A549 (cell line): ENCODE measurements around the gene RIMS3. TPM values are rescaled to one million over a fixed set of nuclear protein-coding genes. Genes with fewer than 3 reads are reported as not detected.

Experiments used
- ATAC-seq, 2 experiments: fragments of 200-7000 bp in 1 of 2; fragments of >200 bp in 1 of 2; cut with Nextera tagmentation in 1 of 2; cut with Tn5 transposase in 1 of 2; 3 replicates each; pipeline versions ENCODE4 v1.8.0 to v1.9.1; 2018 to 2020; ENCODE audit warnings: mild to moderate bottlenecking in 1 of 2, moderate library complexity in 1 of 2
- CTCF ChIA-PET: fragments of 300-600 bp; sonication (Branson Sonifier 250); formaldehyde crosslinking; extraction: SDS; loops from one replicate; lab custom pipeline; 2021; ENCODE audit warnings: antibody characterized with exemption, inconsistent platforms; lab: Yijun Ruan, JAX
- POLR2A ChIA-PET: fragments of 350-600 bp; formaldehyde crosslinking; extraction: SDS; loops from one replicate; lab custom pipeline; 2021; ENCODE audit warnings: antibody characterized with exemption, inconsistent platforms; lab: Yijun Ruan, JAX
- DNase-seq, 2 experiments: peaks; one replicate each; pipeline versions ENCODE4 v3.0.0 to v3.0.0-alpha.2; 2011 to 2016; ENCODE audit warnings: low read depth in 1 of 2, low spot score in 1 of 2
- FAIRE-seq: peaks from 2 replicates; lab custom pipeline; 2011; peaks lifted over from hg19 to GRCh38; lab: Jason Lieb, UNC
- H3K27ac ChIP-seq, 2 experiments: fragments of >200 bp; sonication (Bioruptor Twin); formaldehyde crosslinking; 3 replicates each; pipeline ENCODE4 v1.5.1; 2016 to 2017
- H3K4me1 ChIP-seq: fragments of >200 bp; sonication (Bioruptor Twin); formaldehyde crosslinking; 3 replicates; pipeline ENCODE4 v1.6.1; 2016
- H3K4me2 ChIP-seq: fragments of >200 bp; sonication (Bioruptor Twin); formaldehyde crosslinking; 3 replicates; pipeline ENCODE4 v1.6.1; 2016
- H3K4me3 ChIP-seq: fragments of >200 bp; sonication (Bioruptor Twin); formaldehyde crosslinking; 3 replicates; pipeline ENCODE4 v1.5.1; 2016
- H3K9me3 ChIP-seq: fragments of >200 bp; sonication (Bioruptor Twin); formaldehyde crosslinking; 3 replicates; pipeline ENCODE4 v1.6.1; 2016
- BHLHE40 ChIP-seq: IDR thresholded peaks from 2 replicates; pipeline ENCODE4 v1.6.1; 2012; ENCODE audit warnings: low read depth, low read length, inconsistent platforms
- CEBPB ChIP-seq, 2 experiments: fragments of >200 bp in 1 of 2; sonication (Bioruptor Twin) in 1 of 2; formaldehyde crosslinking in 1 of 2; IDR thresholded peaks; 2 replicates each; pipeline ENCODE4 v1.6.1; 2012 to 2016
- CHD2 ChIP-seq: fragments of 150-350 bp; IDR thresholded peaks from 2 replicates; pipeline ENCODE4 v1.6.1; 2014; ENCODE audit warnings: low read length; ENCODE audit not compliant: partially characterized antibody
- FOXS1 ChIP-seq: fragments of 250-450 bp; sonication (Bioruptor Pico); IDR thresholded peaks from 2 replicates; pipeline ENCODE4 v1.5.0; 2020; ENCODE audit warnings: mild to moderate bottlenecking, moderate library complexity
- HDAC2 ChIP-seq: fragments of 200-600 bp; sonication (generic); IDR thresholded peaks from 2 replicates; pipeline ENCODE4 v1.6.1; 2016
- HOXB5 ChIP-seq: fragments of 250-450 bp; sonication (Bioruptor Pico); IDR thresholded peaks from 2 replicates; pipeline ENCODE4 v1.5.0; 2020; ENCODE audit warnings: mild to moderate bottlenecking, moderate library complexity
- MAFK ChIP-seq: fragments of 450-650 bp; IDR thresholded peaks from 2 replicates; pipeline ENCODE4 v1.6.1; 2014; ENCODE audit not compliant: partially characterized antibody
- MYC ChIP-seq: IDR thresholded peaks from 2 replicates; pipeline ENCODE4 v1.6.1; 2012; ENCODE audit warnings: mild to moderate bottlenecking, inconsistent platforms, low read length, improper control_type of control experiment, borderline replicate concordance
- NFE2L2 ChIP-seq: fragments of 150-350 bp; conservative IDR thresholded peaks from 2 replicates; pipeline ENCODE4 v1.6.1; 2014; ENCODE audit warnings: low read length
- PHF8 ChIP-seq: fragments of 200-600 bp; sonication (generic); IDR thresholded peaks from 2 replicates; pipeline ENCODE4 v1.6.1; 2016; ENCODE audit warnings: low read depth, mild to moderate bottlenecking, antibody characterized with exemption, moderate library complexity, borderline replicate concordance
- POLR2A ChIP-seq: IDR thresholded peaks from 2 replicates; pipeline ENCODE4 v1.6.1; 2012; ENCODE audit warnings: mild to moderate bottlenecking, low read length
- RAD21 ChIP-seq, 2 experiments: fragments of >200 bp in 1 of 2; sonication (Bioruptor Twin) in 1 of 2; formaldehyde crosslinking in 1 of 2; IDR thresholded peaks in 1 of 2; conservative IDR thresholded peaks in 1 of 2; 2 replicates in 1 of 2; 3 replicates in 1 of 2; pipeline ENCODE4 v1.6.1; 2012 to 2018; ENCODE audit warnings: inconsistent platforms in 1 of 2
- RNF2 ChIP-seq: fragments of 200-600 bp; sonication (generic); IDR thresholded peaks from 2 replicates; pipeline ENCODE4 v1.6.1; 2016; ENCODE audit warnings: low read depth, mild to moderate bottlenecking, antibody characterized with exemption, moderate library complexity, borderline replicate concordance
- SMC3 ChIP-seq: fragments of >200 bp; sonication (Bioruptor Twin); formaldehyde crosslinking; IDR thresholded peaks from 3 replicates; pipeline ENCODE4 v1.6.1; 2018; ENCODE audit warnings: inconsistent platforms
- TFCP2L1 ChIP-seq: fragments of 250-450 bp; sonication (Bioruptor Pico); IDR thresholded peaks from 2 replicates; pipeline ENCODE4 v1.5.0; 2021; ENCODE audit warnings: mild to moderate bottlenecking
- USF2 ChIP-seq: fragments of 450-650 bp; IDR thresholded peaks from 2 replicates; pipeline ENCODE4 v1.6.1; 2014; ENCODE audit warnings: antibody characterized with exemption
- ZFP36 ChIP-seq: fragments of 450-650 bp; IDR thresholded peaks from 2 replicates; pipeline ENCODE4 v1.6.1; 2014; ENCODE audit warnings: borderline replicate concordance; ENCODE audit not compliant: partially characterized antibody
- WGBS: methylation state at CpG from one replicate; pipeline ENCODE4 v1.1.6; 2017; ENCODE audit errors: missing lambda C conversion rate; 5-methylcytosine and 5-hydroxymethylcytosine counted together
- polyA plus RNA-seq, 4 experiments: library from polyadenylated mRNA; depleted of rRNA in 3 of 4; stranded (reverse); fragments of >200 nt; fragmentation: RNase III in 1 of 4; extraction: RNeasy Plus Mini Kit Qiagen cat#74134 plus additional on column Dnase treatment in 1 of 4; gene quantifications; 2 replicates in 3 of 4; 3 replicates in 1 of 4; pipeline ENCODE4 v1.2.3, GENCODE V29; 2011 to 2017
- TF ChIP-seq, protein P1 (sequence below): IDR thresholded peaks from 2 replicates; pipeline ENCODE4 v1.6.1; 2012; ENCODE audit warnings: low read depth, borderline replicate concordance
- TF ChIP-seq, protein P2 (sequence below): fragments of 250-450 bp; sonication (Bioruptor Pico); IDR thresholded peaks from 2 replicates; pipeline ENCODE4 v1.5.0; 2021; ENCODE audit warnings: mild to moderate bottlenecking, moderate library complexity, borderline replicate concordance
- TF ChIP-seq, protein P3 (sequence below): IDR thresholded peaks from 2 replicates; pipeline ENCODE4 v1.6.1; 2012
- TF ChIP-seq, protein P4 (sequence below): fragments of >200 bp; sonication (Bioruptor Twin); formaldehyde crosslinking; IDR thresholded peaks from 2 replicates; pipeline ENCODE4 v1.6.1; 2016
- TF ChIP-seq, protein P5 (sequence below): fragments of 150-350 bp; IDR thresholded peaks from 2 replicates; pipeline ENCODE4 v1.6.1; 2014; ENCODE audit warnings: low read depth, mild to moderate bottlenecking, low read length

The RIMS3 gene
- polyA plus RNA-seq, 2 of the 4 experiments (the other 2 are of a cell fraction): 1.5 to 1.9 TPM

DNA sequence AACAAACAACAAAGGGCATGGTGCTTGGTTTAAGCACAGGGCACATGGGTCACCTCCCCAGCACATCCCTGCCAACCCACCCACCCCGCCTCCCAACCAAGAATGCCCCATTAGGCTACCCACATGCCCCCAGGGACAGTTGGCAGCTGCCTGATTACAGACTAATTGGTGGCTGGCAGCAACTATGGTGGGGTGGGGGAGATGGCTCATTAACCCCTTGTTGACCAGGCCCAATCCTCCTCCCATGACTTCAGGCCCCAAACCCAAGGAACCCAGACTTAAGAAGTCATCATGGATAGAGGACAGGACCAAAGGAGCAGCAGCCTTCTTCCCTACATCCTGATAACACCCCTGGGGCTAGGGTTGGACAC, 1.3 kb downstream of the RIMS3 start:
- no CpG with 5 or more reads among the region's 1 CpG for WGBS
- Histone ChIP-seq H3K4me3 (no peak overlapping the region), H3K9me3 (no peaks in the 10 kb centered on the region), H3K27ac (no peak overlapping the region), H3K4me1 (peaks cover 12% of the 10 kb centered on the region), H3K4me2 (no peak overlapping the region)
- ATAC-seq: no peak
- TF ChIP-seq BHLHE40: no peak
- POLR2A ChIA-PET: no interaction called here
- CTCF ChIA-PET: interaction anchor here (0.9 to 1.6 kb wide), 3 partner anchors 19 to 51 kb away, joined by 3 to 7 read pairs (median 4); no protein-coding TSS in a partner anchor
- no peak for DNase-seq
- FAIRE-seq: no peak

DNA sequence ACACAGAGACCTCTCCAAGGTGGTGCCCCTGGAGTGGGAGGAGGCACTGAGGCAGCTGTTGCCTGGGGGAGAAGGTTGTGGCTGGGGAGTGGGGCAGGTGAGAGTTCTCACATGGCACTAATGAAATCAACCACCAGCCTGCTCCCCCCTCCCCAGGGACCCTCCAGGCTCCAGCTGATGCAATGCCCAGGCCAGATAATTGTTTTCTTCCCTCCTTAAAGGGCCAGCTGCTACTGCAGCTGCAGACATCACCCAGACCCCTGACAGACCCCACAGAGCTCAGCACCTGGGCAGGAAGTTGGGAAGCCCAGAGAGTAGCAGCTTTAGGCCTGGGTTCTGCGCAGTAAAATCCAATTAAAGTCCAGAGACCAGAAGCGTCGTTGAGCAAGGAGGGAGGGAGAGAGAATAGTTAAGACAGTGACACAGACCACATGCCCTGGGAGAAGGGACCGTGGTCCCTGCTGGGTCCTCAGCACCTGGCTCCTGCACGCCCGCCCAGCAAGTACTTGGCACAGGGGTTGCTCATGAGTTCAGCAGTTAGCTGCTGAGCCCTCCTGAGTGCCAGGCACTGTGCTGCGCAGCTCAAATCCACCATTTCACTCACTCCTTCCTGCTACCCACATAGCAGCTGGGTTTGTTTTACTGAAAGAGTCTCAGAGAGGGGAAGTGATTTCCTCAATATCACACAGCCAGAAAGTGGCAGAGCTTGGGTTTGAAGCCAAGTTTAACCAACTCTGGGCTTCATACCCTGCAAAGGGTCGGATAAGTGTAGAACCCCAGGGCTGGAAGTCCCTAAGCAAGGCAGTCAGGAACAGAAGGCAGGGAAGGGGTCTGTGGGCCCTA, 1.9 kb downstream of the RIMS3 start:
- ChIA-PET POLR2A (no interaction called here), CTCF (interaction anchor here (0.6 to 1.6 kb wide), 3 partner anchors 19 to 51 kb away, joined by 3 to 7 read pairs (median 3); no protein-coding TSS in a partner anchor)
- FAIRE-seq (no peak), DNase-seq (no peak), ATAC-seq (no peak)
- H3K27ac ChIP-seq: peak overlapping the region in 1 of 2 experiments; percentile 24; a peak in 1 of 6 replicates
- 91% methylated on average over 8 of the region's 8 CpGs for WGBS
- H3K4me3 ChIP-seq: no peak overlapping the region
- H3K4me2 ChIP-seq: no peak overlapping the region
- no peaks in the 10 kb centered on the region for H3K9me3 ChIP-seq
- TF ChIP-seq HOXB5 (CRISPR knock-in tag): no peak
- no peak for TF ChIP-seq TFCP2L1 (CRISPR knock-in tag)
- no peak for TF ChIP-seq CEBPB (IDR thresholded peaks at IDR 0.05)
- H3K4me1 ChIP-seq: peaks cover 12% of the 10 kb centered on the region

DNA sequence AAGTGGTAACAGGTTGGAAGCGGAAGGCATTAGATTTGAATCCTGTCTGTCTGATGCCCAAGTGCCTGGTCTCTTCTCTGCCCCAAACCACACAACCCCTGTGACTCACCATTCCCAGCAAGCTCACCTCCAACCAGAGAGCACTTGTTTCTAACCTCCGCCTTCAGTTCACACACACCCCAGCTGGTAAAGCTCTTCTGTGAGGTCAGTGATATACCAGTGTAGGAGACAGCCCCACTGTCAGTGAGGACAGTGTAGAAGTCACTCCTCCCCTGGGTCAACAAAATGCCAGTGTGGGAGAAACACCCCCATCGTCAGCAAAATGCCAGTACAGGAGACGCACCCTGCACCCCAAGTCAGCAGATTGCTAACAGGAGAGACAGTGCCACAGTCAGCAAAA, 2.6 kb downstream of the RIMS3 start:
- Histone ChIP-seq H3K4me3 (no peak overlapping the region), H3K27ac (peak overlapping the region in 1 of 2 experiments; percentile 24; a peak in 1 of 6 replicates), H3K4me1 (peaks cover 12% of the 10 kb centered on the region), H3K4me2 (no peak overlapping the region), H3K9me3 (no peaks in the 10 kb centered on the region)
- no peak for DNase-seq
- TF ChIP-seq BHLHE40: no peak
- TF ChIP-seq, protein P1, sequence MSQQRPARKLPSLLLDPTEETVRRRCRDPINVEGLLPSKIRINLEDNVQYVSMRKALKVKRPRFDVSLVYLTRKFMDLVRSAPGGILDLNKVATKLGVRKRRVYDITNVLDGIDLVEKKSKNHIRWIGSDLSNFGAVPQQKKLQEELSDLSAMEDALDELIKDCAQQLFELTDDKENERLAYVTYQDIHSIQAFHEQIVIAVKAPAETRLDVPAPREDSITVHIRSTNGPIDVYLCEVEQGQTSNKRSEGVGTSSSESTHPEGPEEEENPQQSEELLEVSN: no peak
- TF ChIP-seq HDAC2: no peak
- no peak for TF ChIP-seq CHD2
- TF ChIP-seq FOXS1 (CRISPR knock-in tag): no peak
- no peak for TF ChIP-seq PHF8
- TF ChIP-seq POLR2A: no peak
- TF ChIP-seq USF2: no peak
- no peak for TF ChIP-seq RNF2
- no peak for TF ChIP-seq MYC
- TF ChIP-seq ZFP36: no peak
- TF ChIP-seq, protein P2, sequence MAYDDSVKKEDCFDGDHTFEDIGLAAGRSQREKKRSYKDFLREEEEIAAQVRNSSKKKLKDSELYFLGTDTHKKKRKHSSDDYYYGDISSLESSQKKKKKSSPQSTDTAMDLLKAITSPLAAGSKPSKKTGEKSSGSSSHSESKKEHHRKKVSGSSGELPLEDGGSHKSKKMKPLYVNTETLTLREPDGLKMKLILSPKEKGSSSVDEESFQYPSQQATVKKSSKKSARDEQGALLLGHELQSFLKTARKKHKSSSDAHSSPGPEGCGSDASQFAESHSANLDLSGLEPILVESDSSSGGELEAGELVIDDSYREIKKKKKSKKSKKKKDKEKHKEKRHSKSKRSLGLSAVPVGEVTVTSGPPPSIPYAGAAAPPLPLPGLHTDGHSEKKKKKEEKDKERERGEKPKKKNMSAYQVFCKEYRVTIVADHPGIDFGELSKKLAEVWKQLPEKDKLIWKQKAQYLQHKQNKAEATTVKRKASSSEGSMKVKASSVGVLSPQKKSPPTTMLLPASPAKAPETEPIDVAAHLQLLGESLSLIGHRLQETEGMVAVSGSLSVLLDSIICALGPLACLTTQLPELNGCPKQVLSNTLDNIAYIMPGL: no peak
- TF ChIP-seq HOXB5 (CRISPR knock-in tag): no peak
- TF ChIP-seq, protein P3, sequence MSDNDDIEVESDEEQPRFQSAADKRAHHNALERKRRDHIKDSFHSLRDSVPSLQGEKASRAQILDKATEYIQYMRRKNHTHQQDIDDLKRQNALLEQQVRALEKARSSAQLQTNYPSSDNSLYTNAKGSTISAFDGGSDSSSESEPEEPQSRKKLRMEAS: no peak
- no peak for TF ChIP-seq SMC3
- TF ChIP-seq, protein P4, sequence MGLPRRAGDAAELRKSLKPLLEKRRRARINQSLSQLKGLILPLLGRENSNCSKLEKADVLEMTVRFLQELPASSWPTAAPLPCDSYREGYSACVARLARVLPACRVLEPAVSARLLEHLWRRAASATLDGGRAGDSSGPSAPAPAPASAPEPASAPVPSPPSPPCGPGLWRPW: no peak
- no peak for TF ChIP-seq MAFK
- no peak for TF ChIP-seq NFE2L2
- TF ChIP-seq, protein P5, sequence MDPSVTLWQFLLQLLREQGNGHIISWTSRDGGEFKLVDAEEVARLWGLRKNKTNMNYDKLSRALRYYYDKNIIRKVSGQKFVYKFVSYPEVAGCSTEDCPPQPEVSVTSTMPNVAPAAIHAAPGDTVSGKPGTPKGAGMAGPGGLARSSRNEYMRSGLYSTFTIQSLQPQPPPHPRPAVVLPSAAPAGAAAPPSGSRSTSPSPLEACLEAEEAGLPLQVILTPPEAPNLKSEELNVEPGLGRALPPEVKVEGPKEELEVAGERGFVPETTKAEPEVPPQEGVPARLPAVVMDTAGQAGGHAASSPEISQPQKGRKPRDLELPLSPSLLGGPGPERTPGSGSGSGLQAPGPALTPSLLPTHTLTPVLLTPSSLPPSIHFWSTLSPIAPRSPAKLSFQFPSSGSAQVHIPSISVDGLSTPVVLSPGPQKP: no peak
- TF ChIP-seq RAD21 (conservative IDR thresholded peaks at IDR 0.05 in 1 of 2, IDR thresholded peaks at IDR 0.05 in 1 of 2): no peak
- ATAC-seq: no peak
- ChIA-PET CTCF (interaction anchor here (0.6 kb wide), 1 partner anchor 41 kb away, joined by 3 read pairs; no protein-coding TSS in a partner anchor), POLR2A (no interaction called here)
- 87% methylated on average over 4 of the region's 4 CpGs for WGBS
- FAIRE-seq: no peak
